Ishikawa (cell line): ENCODE results near the gene GPD1L.
A peak's percentile ranks its signal among the peaks of the same experiment; 100 is the strongest.

Experiments used
- CEBPB ChIP-seq: IDR thresholded peaks from 2 replicates; pipeline ENCODE4 v1.6.1; 2012
- CREB1 ChIP-seq: IDR thresholded peaks from 2 replicates; pipeline ENCODE4 v1.6.1; 2012; ENCODE audit warnings: low read depth
- EGR1 ChIP-seq: IDR thresholded peaks from 2 replicates; pipeline ENCODE4 v1.6.1; 2012
- EP300 ChIP-seq: IDR thresholded peaks from 2 replicates; pipeline ENCODE4 v1.6.1; 2012; ENCODE audit warnings: borderline replicate concordance
- FOXM1 ChIP-seq: IDR thresholded peaks from 2 replicates; pipeline ENCODE4 v1.6.1; 2012; ENCODE audit warnings: low read depth, borderline replicate concordance
- MAX ChIP-seq: IDR thresholded peaks from 2 replicates; pipeline ENCODE4 v1.6.1; 2012
- NFIC ChIP-seq: IDR thresholded peaks from 2 replicates; pipeline ENCODE4 v1.6.1; 2012
- RAD21 ChIP-seq: IDR thresholded peaks from 2 replicates; pipeline ENCODE4 v1.6.1; 2012; ENCODE audit warnings: low read depth
- REST ChIP-seq: IDR thresholded peaks from 2 replicates; pipeline ENCODE4 v1.6.1; 2012; ENCODE audit warnings: low read depth, mild to moderate bottlenecking
- TAF1 ChIP-seq: IDR thresholded peaks from 2 replicates; pipeline ENCODE4 v1.6.1; 2012; ENCODE audit warnings: low read depth, mild to moderate bottlenecking
- TCF12 ChIP-seq: IDR thresholded peaks from 2 replicates; pipeline ENCODE4 v1.6.1; 2012; ENCODE audit warnings: low read depth
- TEAD4 ChIP-seq: IDR thresholded peaks from 2 replicates; pipeline ENCODE4 v1.6.1; 2012
- USF1 ChIP-seq: IDR thresholded peaks from 2 replicates; pipeline ENCODE4 v1.6.1; 2012
- YY1 ChIP-seq: IDR thresholded peaks from 2 replicates; pipeline ENCODE4 v1.6.1; 2012; ENCODE audit warnings: low read depth
- ZBTB7A ChIP-seq: IDR thresholded peaks from 2 replicates; pipeline ENCODE4 v1.6.1; 2012; ENCODE audit warnings: low read depth

GPD1L gene

GRCh38 chr3:32177702-32178198 is 71.3 kb downstream of the GPD1L start:
- TF ChIP-seq RAD21 (peak; percentile 86), USF1 (peak; percentile 69), CREB1 (no peak), REST (no peak), YY1 (no peak; the same call in 1 of the 2 replicates), EGR1 (no peak), NFIC (no peak), EP300 (no peak), TCF12 (no peak)

- TF ChIP-seq CREB1 (no peak), EP300 (no peak), MAX (no peak), USF1 (no peak), TEAD4 (no peak), RAD21 (no peak), REST (no peak), FOXM1 (no peak), TCF12 (no peak), TAF1 (no peak), NFIC (no peak), CEBPB (no peak), ZBTB7A (no peak), YY1 (no peak), EGR1 (no peak)
Measured at GRCh38 chr3:32180141-32180784, 73.8 kb downstream of the GPD1L start.

- TF ChIP-seq TCF12 (no peak), ZBTB7A (no peak), EGR1 (no peak), USF1 (no peak), FOXM1 (no peak), REST (no peak), CEBPB (no peak), MAX (no peak), NFIC (no peak), TEAD4 (no peak)
Measured at GRCh38 chr3:32181365-32181764, 74.9 kb downstream of the GPD1L start.

GRCh38 chr3:32181796-32182195 is 75.4 kb downstream of the GPD1L start:
- TF ChIP-seq YY1 (no peak), USF1 (no peak), TCF12 (no peak), NFIC (no peak), EGR1 (no peak), MAX (no peak)
